Ecto neural progenitor cell (in vitro differentiated cells): ENCODE measurements around the gene GP1BB.

ENCODE experiments used
- DNase-seq: peaks from one replicate; pipeline ENCODE4 v3.0.0-alpha.2; 2018; ENCODE audit warnings: low spot score

The GP1BB gene

GRCh38 chr22:19742160-19743066 is 19.1 kb downstream of the GP1BB start:
- no peak for DNase-seq

GRCh38 chr22:19743081-19743480 is 19.7 kb downstream of the GP1BB start:
- no peak for DNase-seq

- DNase-seq: no peak
Measured at GRCh38 chr22:19743651-19744050, 20.3 kb downstream of the GP1BB start.

DNA sequence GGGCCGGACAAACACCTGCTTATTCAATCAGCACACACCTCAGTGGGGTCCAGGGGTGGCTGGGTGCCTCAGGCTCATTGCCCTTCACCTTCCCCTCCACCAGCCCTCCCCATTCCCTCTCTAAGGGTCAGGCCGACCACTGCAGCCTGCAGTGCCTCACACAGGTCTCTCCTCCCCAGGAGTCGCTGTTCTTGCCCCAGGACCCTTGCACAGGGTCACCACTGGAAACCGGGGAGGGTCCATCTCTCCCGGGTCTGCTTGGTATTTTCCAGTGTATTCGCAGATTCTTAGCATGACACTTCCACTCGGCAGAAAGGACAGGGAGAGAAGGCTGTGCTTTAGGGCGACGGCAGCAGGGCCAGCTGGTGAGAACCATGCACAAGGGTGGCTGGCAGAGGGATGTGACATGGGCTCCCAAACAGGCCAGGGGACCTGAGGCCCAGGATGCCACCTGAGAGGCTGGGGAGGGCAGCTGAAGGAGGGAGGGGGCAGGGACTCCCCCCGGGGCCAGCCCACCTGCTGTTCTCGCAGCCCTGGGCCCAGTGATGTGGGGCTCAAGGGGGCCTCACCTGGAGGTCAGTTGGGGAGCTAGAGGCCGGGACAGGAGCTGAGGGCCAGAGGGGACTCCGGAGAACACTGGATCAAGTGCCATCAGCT is 21.1 kb downstream of the GP1BB start:
- DNase-seq: no peak

DNA sequence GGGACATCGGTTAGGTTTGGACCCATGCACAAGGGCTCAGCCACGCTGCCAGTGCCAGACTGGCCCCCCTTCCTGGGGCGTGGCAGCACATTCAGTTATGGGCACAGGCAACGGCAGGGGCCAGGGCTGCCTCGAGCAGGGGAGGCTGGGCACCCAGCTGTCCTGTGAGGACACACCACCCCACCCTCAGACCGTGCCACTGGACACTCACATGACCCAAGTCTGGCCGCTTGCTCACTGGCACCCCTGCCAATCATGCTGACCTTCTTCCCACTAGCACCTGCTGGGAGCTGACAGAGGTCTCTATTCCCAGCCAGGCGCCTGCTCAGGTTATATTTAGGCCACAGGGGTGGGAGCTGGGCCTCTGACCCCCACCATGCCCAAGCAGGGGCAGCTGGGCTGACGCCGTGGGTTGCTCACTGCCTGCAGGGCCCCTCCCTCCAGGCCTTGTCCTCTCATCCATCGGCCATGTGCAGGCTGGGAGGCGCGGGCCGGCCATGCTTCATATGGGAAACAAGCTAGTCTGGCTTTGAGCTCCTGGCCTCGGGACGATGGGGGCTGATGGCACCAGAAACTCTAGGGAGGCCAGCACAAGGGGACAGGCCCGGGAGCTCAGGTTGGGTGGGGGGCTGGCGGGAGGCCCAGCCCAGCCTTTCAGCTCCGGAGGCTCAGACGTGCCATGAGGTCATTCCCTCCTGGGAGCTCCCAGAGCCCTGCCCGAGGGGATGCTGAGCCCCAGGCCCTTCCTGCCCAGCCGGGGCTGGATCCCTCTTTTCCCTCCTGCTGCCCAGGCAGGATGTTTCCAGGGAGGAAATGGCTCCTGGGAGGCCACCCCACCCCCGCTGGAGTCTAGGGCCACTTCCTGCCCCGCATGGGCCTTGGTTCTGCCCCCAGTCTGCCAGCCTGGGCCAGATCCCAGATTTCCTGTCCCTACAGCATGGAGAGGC is 22.1 kb downstream of the GP1BB start:
- no peak for DNase-seq

- DNase-seq: no peak
Measured at GRCh38 chr22:19746726-19747125, 23.4 kb downstream of the GP1BB start.

- no peak for DNase-seq
Measured at GRCh38 chr22:19747551-19747950, 24.2 kb downstream of the GP1BB start.

GRCh38 chr22:19748139-19748538 is 24.8 kb downstream of the GP1BB start:
- no peak for DNase-seq

DNA sequence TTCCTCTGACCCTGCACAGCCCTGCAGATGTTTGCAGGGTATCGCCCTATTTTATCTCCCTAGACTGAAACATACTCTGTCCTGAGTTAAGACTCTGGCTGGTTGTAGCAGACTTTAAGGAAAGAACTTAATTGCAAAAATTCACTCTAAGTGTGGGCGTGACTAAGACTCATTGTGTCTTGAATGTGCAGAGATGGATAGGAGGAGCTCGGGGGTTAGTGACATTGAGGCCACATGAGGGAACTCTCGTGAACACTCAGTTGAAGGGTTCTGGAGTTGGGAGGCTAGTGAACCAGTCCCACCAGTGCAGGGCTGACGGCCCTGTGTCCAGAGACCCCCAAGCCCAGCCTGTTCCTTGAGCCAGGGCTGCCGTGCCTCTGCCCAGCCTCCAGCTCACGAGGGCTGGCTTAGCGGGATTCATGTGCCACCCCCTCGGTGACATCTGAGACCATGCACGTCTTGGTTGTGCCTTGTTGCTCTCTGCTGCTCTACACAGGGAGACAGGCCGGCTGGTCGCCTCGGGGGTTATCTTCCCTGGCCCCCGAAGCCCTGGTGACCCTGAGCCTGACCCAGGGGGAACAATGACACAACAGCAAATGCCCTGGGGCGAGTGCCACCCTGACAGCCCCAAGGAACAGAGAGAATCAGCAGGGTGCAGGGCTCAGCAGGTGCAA is 25.8 kb downstream of the GP1BB start:
- DNase-seq: no peak

GRCh38 chr22:19749876-19750275 is 26.5 kb downstream of the GP1BB start:
- no peak for DNase-seq

- no peak for DNase-seq
Measured at GRCh38 chr22:19750507-19751490, 27.5 kb downstream of the GP1BB start.

DNA sequence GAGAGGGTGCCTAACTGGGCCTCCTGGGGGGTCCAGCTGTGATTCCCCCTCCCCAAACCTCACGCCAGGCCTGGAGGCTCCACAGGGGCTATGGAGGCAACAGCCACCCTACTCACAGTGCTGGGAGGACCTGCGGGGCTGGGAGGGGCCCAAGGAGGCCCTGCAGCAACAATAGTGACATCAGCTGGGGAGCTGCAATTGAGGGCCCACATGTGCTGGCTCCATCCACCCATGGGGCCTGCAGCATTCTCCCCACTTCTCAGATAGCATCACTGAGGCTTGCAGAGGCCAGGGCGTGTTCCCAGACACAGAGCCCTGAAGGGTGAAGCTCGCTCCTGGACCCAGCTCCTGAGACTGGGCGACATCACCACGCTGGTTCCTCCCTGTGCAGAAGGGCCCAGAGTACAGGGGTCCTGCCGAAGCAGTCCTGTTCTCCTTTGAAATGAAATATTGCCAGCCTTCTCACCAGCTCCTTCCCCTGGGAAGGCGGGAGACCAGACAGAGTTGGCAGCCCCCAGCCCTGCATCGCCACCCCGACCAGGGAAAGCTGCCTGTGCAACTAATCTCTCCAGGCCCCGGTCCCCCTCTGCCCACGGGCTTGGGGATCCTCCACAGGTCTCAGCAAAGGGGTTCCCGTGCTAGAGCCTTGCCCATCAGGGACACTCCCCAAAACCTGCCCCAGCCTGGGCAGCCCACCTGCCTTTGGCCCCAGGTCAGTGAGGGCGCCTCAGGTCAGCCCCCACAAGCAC is 28.3 kb downstream of the GP1BB start:
- no peak for DNase-seq

DNA sequence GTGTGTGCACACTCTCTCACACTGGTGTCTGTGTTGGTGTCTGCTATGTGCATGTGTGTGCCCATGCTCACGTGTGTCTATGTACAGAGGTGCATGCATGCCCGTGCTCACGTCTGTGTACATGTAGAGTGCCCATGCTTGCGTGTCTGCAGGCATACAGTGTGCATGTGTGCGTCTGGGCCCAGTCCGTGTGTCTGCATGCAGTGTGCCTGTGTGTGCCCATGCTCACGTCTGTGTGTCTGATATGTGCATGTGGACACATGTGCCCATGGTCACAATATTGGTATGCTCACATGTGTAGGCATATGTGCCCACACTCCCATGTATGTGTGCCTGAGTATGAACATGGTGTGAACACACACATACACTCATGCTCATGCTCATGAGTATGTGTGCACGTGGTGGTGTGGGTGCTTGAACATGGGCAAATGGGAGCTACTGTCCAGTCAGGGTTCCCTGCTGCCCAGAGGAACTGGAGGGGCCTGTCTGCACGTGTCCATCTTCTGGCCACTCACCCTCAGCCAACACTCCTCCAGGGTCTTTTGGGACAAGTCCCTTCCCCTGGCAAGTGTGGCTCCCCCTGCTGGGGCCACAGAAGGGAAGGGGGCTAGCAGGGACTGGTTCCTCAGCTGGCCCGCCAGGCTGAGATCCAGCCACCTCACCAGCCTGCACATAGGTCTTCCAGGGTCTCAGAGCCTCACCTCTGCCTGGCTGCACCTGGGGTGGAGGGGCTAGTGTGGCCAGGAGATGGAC is 29.9 kb downstream of the GP1BB start:
- DNase-seq: no peak

DNA sequence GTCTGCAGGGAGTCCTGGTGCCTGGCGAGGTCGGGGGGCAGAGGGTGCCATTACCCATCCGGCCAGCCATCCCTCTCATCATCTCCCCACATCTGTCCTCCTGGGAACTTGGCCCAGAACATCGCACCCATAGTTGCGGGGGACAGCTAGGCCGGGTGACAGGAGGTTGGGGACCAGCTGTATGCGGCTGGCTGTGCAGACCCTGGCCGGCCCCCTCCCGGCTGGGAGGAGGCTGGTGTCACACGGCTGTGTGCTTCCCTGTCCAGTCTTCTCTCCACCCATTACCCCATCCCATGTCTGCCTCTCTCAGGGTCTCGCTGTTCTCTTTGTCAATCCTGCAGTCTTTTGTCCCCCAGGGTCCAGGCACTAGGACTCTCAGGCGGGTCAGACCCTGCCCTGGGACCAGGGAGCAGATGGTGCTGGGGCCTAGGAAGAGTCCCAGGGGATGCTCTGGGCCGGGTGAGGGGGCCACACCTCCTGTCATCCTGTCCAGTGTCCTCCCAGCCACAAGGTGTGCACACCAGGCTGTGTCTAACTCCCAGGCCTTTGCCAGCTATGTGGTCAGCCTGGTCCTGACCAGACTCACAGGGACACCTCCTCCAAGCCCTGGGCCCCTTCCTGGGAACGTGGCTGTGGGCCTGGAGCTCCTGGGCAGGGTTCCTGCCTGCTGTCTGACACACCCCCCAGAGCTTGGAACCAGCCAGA is 30.8 kb downstream of the GP1BB start:
- DNase-seq: no peak

GRCh38 chr22:19754701-19755144 is 31.4 kb downstream of the GP1BB start:
- no peak for DNase-seq

DNA sequence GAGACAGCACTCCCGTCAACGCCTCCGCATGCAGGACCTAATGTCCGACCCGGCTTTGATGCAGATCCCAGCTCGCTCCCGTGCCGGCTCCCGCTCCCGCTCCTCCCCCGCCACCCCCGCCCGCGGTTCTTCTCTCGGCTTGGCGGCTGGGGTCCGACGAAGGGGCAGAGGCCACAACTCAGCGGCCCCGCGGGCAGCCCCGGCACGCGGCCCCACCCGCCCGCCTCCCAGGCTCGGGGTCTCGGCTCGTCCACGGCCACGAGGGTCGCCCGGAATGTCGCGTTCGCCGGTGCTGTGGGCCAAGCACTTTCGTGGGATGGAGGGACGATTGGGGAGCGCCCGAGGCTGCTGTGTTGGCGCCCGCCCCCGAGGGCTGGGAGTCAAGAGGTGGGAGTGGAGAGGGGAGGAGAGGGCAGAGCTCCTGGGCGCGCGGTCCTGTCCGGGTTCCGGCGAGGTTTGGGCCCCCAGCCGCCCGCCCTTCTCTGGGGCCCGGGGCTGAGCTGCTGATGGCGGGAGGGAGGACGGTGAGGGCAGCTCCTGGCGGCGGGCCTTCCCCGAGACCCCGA is 31.9 kb downstream of the GP1BB start:
- DNase-seq: no peak

DNA sequence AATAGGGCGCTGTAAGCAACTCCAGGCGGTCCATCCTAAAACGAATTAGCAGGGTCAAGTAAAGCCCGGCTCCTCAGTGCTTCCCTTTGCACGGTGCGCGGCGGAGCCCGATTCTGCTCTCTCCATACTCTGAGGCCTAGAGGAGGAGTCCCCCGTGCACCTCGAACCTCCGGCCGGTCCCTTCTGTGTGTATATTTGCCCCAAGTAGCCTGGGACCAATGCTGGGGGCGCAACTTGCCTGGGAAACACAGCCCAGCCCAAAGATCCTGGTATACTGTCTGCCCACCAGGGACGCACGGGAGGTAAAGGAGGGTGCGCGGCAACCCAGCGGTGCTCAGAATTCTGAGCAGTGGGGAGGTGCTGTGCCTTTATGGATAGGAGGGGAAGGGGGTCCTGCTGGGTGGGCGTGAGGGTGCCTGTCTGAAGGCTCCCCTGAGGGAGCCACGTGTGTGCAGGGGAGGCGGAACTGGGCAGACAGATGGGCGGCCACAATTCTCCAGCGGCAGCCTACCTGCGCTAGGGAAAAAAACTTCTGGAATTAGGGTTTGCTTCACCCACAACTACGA is 32.5 kb downstream of the GP1BB start:
- DNase-seq: no peak
